Vagina (tissue), 2 donors: ENCODE results near the gene OR10X1.

ENCODE experiments used
- CTCF ChIP-seq, 3 experiments: fragments of 450-650 bp in 2 of 3; fragments of 200-600 bp in 1 of 3; sonication (generic) in 1 of 3; IDR thresholded peaks; one replicate each; pipeline ENCODE4 v1.5.1; 2017 to 2019; ENCODE audit warnings: antibody characterized with exemption in 3 of 3, mild to moderate bottlenecking in 2 of 3, moderate library complexity in 2 of 3
- POLR2A ChIP-seq, 2 donors: fragments of 450-650 bp; IDR thresholded peaks; one replicate each; pipeline ENCODE4 v1.6.1; 2017; ENCODE audit warnings: antibody characterized with exemption in 2 of 2, mild to moderate bottlenecking in 2 of 2, moderate library complexity in 2 of 2

DNA sequence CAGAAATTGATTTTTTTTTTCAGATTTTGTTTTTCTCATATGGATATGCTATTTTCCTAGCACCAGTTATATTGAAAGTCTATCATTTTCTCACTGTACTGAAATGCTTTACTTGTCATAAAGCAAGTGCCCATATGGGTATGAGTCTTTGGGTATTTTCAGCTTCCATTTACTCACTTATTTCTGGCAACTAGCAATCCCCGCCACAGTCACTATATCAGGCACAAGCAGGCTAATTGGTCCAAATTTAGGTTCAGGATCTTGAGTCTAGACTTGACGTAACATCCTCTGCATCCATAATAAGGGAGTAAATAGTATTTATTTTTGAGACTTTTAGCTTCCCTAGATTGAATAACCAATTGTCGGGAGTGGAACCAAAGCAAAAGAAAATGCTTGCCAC is 2.1 kb downstream of the OR10X1 start:
- TF ChIP-seq CTCF (IDR thresholded peaks at IDR 0.05), result no peak
- no peak for TF ChIP-seq POLR2A (IDR thresholded peaks at IDR 0.05)
